Lower leg skin (tissue), 4 donors: ENCODE data around the gene ANTXR1. TPM values are rescaled to one million over a fixed set of nuclear protein-coding genes. Genes with fewer than 3 reads are reported as not detected.

Experiments used
- DNase-seq, 2 donors: peaks; one replicate each; pipeline ENCODE4 v3.0.0-alpha.2; 2019; ENCODE audit warnings: low spot score in 2 of 2
- H3K4me3 ChIP-seq: fragments of 200-600 bp; sonication (generic); 2 replicates; pipeline ENCODE4 v1.5.1; 2017; ENCODE audit warnings: mild to moderate bottlenecking, low read depth; ENCODE audit not compliant: poor library complexity, severe bottlenecking
- CTCF ChIP-seq, 3 donors: fragments of 450-650 bp; IDR thresholded peaks; one replicate each; pipeline ENCODE4 v1.5.1; 2016; ENCODE audit warnings: antibody characterized with exemption in 3 of 3, mild to moderate bottlenecking in 3 of 3, moderate library complexity in 2 of 3
- POLR2A ChIP-seq, 2 donors: fragments of 450-650 bp; IDR thresholded peaks; one replicate each; pipeline ENCODE4 v1.6.1; 2016 to 2017; ENCODE audit warnings: antibody characterized with exemption in 2 of 2, mild to moderate bottlenecking in 1 of 2, moderate library complexity in 1 of 2
- WGBS, 2 donors: methylation state at CpG; one replicate each; pipeline ENCODE4 v1.1.5; 2018; 5-methylcytosine and 5-hydroxymethylcytosine counted together
- intact Hi-C: fragments of 100-400 bp; cut with DNase I; formaldehyde crosslinking; loops from one replicate; pipeline ENCODE4 v1.15.0; 2023; ENCODE audit warnings: low total_unique reads
- total RNA-seq, 4 donors: library from RNA; depleted of rRNA; stranded (reverse); fragments of >200 nt; gene quantifications; one replicate each; pipeline ENCODE4 v1.1.0, GENCODE V29; 2016

ANTXR1 gene
- total RNA-seq, 4 donors from 2014 or later = 43.3 to 56.7 (median 52.7) TPM

DNA sequence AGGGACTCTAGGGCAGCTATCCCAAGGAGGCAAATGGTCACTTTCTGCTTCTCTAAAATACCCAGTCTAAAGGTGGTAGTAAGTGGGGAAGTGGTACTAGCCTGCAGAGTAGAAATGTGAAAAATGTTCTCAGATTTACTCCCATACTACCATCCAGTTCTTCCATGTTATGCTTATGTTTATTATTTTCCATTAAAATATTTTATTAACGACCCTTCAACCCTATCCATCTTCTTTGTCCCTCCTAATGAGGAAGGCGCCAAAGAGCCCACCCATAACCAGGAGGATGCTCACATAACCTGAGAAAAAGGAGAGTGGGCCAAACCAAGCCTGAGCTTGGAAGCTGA is 153.5 kb downstream of the ANTXR1 start:
- H3K4me3 ChIP-seq = no peak overlapping the region
- 84 to 92% methylated on average over 2 of the region's 2 CpGs for WGBS, 2 donors
- DNase-seq = no peak
- intact Hi-C loops = no loop called here
- TF ChIP-seq CTCF (IDR thresholded peaks at IDR 0.05) = no peak
- TF ChIP-seq POLR2A (IDR thresholded peaks at IDR 0.05) = no peak

GRCh38 chr2:69166812-69167468 is 154.0 kb downstream of the ANTXR1 start:
- intact Hi-C loops = no loop called here
- no peak for TF ChIP-seq POLR2A (IDR thresholded peaks at IDR 0.05)
- no peak for TF ChIP-seq CTCF (IDR thresholded peaks at IDR 0.05)
- no peak overlapping the region for H3K4me3 ChIP-seq
- no peak for DNase-seq
- 60 to 67% methylated on average over 5 of the region's 5 CpGs for WGBS, 2 donors

- H3K4me3 ChIP-seq = no peak overlapping the region
- intact Hi-C loops = no loop called here
- DNase-seq = no peak
- WGBS, 2 donors = 32 to 59% methylated on average over 4 of the region's 4 CpGs
- TF ChIP-seq CTCF (IDR thresholded peaks at IDR 0.05) (no peak), POLR2A (IDR thresholded peaks at IDR 0.05) (no peak)
Observed at GRCh38 chr2:69167469-69167822, 154.5 kb downstream of the ANTXR1 start.

- no peak overlapping the region for H3K4me3 ChIP-seq
- no peak for TF ChIP-seq CTCF (IDR thresholded peaks at IDR 0.05)
- TF ChIP-seq POLR2A (IDR thresholded peaks at IDR 0.05) = no peak
- intact Hi-C loops = no loop called here
- 69 to 75% methylated on average over 3 of the region's 3 CpGs for WGBS, 2 donors
- no peak for DNase-seq
Observed at GRCh38 chr2:69168144-69168813, 155.3 kb downstream of the ANTXR1 start.

DNA sequence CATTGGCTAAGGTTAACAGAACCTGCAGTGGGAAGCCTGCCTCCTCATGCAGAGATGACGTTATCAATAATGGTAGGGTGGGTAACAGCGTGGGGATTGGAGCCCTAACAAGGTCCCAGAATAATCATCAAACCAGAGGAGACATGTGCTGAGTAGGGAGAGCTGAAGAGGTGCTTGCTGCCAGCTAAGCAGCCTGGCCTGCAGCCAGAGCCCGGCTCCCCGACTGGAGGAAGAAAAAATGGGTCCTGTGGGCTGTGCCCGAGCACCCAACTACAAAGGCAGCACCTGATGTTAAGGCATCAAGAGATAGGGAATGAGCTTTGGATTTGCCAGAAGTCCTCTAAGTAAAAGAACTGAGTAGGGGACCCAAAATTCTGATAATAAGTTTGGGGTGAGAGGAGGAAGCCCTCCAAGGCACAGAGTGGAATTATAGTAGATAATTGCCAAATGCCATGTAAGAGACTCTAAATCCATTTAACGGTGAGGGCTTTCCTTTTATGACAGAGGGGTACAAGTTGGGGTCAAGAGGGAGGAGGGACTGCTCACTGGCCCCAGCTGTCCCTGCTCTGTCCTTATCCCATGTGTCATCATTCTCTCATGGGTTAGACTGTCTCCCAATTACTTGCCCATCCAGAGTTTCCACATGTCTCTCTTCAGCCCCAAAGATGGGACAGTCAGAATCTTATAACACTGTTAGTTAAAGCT is 156.1 kb downstream of the ANTXR1 start:
- intact Hi-C loops = no loop called here
- no peak for TF ChIP-seq CTCF (IDR thresholded peaks at IDR 0.05)
- TF ChIP-seq POLR2A (IDR thresholded peaks at IDR 0.05) = no peak
- H3K4me3 ChIP-seq = no peak overlapping the region
- DNase-seq = no peak
- 43 to 62% methylated on average over 6 of the region's 6 CpGs for WGBS, 2 donors
